K562 (cell line): ENCODE data around the gene SLC25A45. TPM values are rescaled to one million over a fixed set of nuclear protein-coding genes. Genes with fewer than 3 reads are reported as not detected.

Source experiments
- AFF4 ChIP-seq: sonication (generic); formaldehyde crosslinking; IDR thresholded peaks from 2 replicates; pipeline ENCODE4 v1.8.0; 2023; ENCODE audit warnings: mild to moderate bottlenecking, missing genetic modification reagents
- CBX2 ChIP-seq: fragments of 200-600 bp; sonication (generic); IDR thresholded peaks from one replicate; pipeline ENCODE4 v1.6.1; 2012; ENCODE audit warnings: mild to moderate bottlenecking, low read length, inconsistent platforms; ENCODE audit not compliant: insufficient read depth, poor library complexity, severe bottlenecking
- PHF21A ChIP-seq: fragments of 450-650 bp; IDR thresholded peaks from 2 replicates; pipeline ENCODE4 v1.6.1; 2017; ENCODE audit warnings: low read depth, borderline replicate concordance
- POLR3A ChIP-seq: IDR thresholded peaks from 2 replicates; pipeline ENCODE4 v1.6.1; 2011; ENCODE audit warnings: borderline replicate concordance, mild to moderate bottlenecking, moderate library complexity; ENCODE audit not compliant: insufficient read length, insufficient read depth; ENCODE audit errors: extremely low read depth
- PRPF4 ChIP-seq: fragments of 200-400 bp; formaldehyde crosslinking; IDR thresholded peaks from one replicate; pipeline ENCODE4 v1.6.1; 2017; ENCODE audit warnings: low read length, low read depth, mild to moderate bottlenecking; ENCODE audit not compliant: insufficient read depth, poor library complexity, severe bottlenecking
- RAD21 ChIP-seq, 2 experiments: fragments of 250-450 bp in 1 of 2; fragments of 450-650 bp in 1 of 2; sonication (Bioruptor Pico) in 1 of 2; formaldehyde crosslinking in 1 of 2; IDR thresholded peaks in 1 of 2; conservative IDR thresholded peaks in 1 of 2; 2 replicates each; pipeline versions ENCODE4 v1.4.0 to v1.8.0; 2020 to 2022; ENCODE audit warnings: mild to moderate bottlenecking in 2 of 2, moderate library complexity in 1 of 2
- TCFL5 ChIP-seq: fragments of 250-450 bp; sonication (Bioruptor Pico); conservative IDR thresholded peaks from 2 replicates; pipeline ENCODE4 v1.6.1; 2021; ENCODE audit warnings: mild to moderate bottlenecking, moderate library complexity, matching md5 sums
- WHSC1 ChIP-seq: IDR thresholded peaks from one replicate; pipeline ENCODE4 v1.6.1; 2012; ENCODE audit warnings: low read length, control low read depth, inconsistent platforms
- ZBTB40 ChIP-seq, 2 experiments: fragments of 450-650 bp in 1 of 2; sonication (generic) in 1 of 2; formaldehyde crosslinking in 1 of 2; IDR thresholded peaks; 2 replicates each; pipeline versions ENCODE4 v1.7.1 to v1.9.0; 2016 to 2022; ENCODE audit warnings: inconsistent platforms in 1 of 2, mild to moderate bottlenecking in 1 of 2, missing genetic modification reagents in 1 of 2
- ZNF212 ChIP-seq: fragments of 450-650 bp; formaldehyde crosslinking; IDR thresholded peaks from 2 replicates; pipeline ENCODE4 v1.4.0; 2020; ENCODE audit warnings: mild to moderate bottlenecking
- ZNF274 ChIP-seq: IDR thresholded peaks from 2 replicates; pipeline ENCODE4 v1.6.1; 2011; ENCODE audit warnings: low read depth, mild to moderate bottlenecking, low read length, moderate library complexity, borderline replicate concordance
- ZNF316 ChIP-seq: fragments of 450-650 bp; IDR thresholded peaks from 2 replicates; pipeline ENCODE4 v1.6.1; 2016
- ZNF354B ChIP-seq: fragments of 250-450 bp; sonication (Bioruptor Pico); IDR thresholded peaks from 2 replicates; pipeline ENCODE4 v1.4.0; 2020
- polyA plus RNA-seq, 8 experiments: library from polyadenylated mRNA; depleted of rRNA in 4 of 8; stranded (reverse) in 5 of 8; unstranded in 3 of 8; fragments of >200 nt; fragmentation: Nextera tagmentation in 2 of 8; fragmentation: Illumina TruSeq in 1 of 8; extraction: Ambion mirVana in 2 of 8; extraction: Trizol in 1 of 8; gene quantifications; 2 replicates each; pipeline versions ENCODE4 v1.2.1 to v1.2.3, GENCODE V29; 2011 to 2014; ENCODE audit warnings: inconsistent platforms in 1 of 8, missing spikeins in 1 of 8
- total RNA-seq, 7 experiments: library from RNA; depleted of rRNA in 6 of 7; stranded (reverse); fragments of >200 nt in 6 of 7; fragmentation: Illumina TruSeq in 2 of 7; extraction: Trizol in 2 of 7; gene quantifications; 2 replicates each; pipeline versions ENCODE4 v1.2.1 to v1.2.3, GENCODE V29; 2011 to 2021; ENCODE audit warnings: low replicate concordance in 1 of 7

SLC25A45 gene
- total and polyA plus RNA-seq, 9 of the 15 experiments (the other 6 are each of a cell fraction or from before 2014, with no cell fraction given): 0.15 to 2.3 (median 0.68) TPM

- TF ChIP-seq ZBTB40 (IDR thresholded peaks at IDR 0.05): no peak
- TF ChIP-seq ZBTB40 (CRISPR knock-in tag; IDR thresholded peaks at IDR 0.05): no peak; the same call in 1 of the 2 replicates
- TF ChIP-seq AFF4 (CRISPR knock-in tag): peak; percentile 70; the same call in 1 of the 2 replicates
- TF ChIP-seq PHF21A: peak; percentile 52; the same call in 1 of the 2 replicates
- peak; percentile 48 for TF ChIP-seq PRPF4
- TF ChIP-seq WHSC1: no peak
- peak; percentile 74; the same call in 1 of the 2 replicates for TF ChIP-seq ZNF212 (CRISPR knock-in tag)
- TF ChIP-seq POLR3A: no peak
- TF ChIP-seq CBX2: no peak
- TF ChIP-seq ZNF316: no peak
- peak; percentile 35; the same call in 1 of the 2 replicates for TF ChIP-seq TCFL5
- TF ChIP-seq ZNF274: 0 out of 2 replicates have a peak, but pooled peaks have one; percentile 42
- peak; percentile 19 for TF ChIP-seq ZNF354B (CRISPR knock-in tag)
- no peak; a peak in 1 of 4 replicates for TF ChIP-seq RAD21 (CRISPR knock-in tag; conservative IDR thresholded peaks at IDR 0.05 in 1 of 2, IDR thresholded peaks at IDR 0.05 in 1 of 2)
Observed at GRCh38 chr11:65426839-65427690, 44.6 kb upstream of the SLC25A45 start (continued).
